ENCODE results near the gene NLRP3. TPM values are rescaled to one million over a fixed set of nuclear protein-coding genes. Genes with fewer than 3 reads are reported as not detected.
A peak's percentile ranks its signal among the peaks of the same experiment; 100 is the strongest.

Gene NLRP3
- total and polyA plus RNA-seq, 9 of the 15 experiments (the other 6 are each of a cell fraction or from before 2014, with no cell fraction given) = not detected

DNA sequence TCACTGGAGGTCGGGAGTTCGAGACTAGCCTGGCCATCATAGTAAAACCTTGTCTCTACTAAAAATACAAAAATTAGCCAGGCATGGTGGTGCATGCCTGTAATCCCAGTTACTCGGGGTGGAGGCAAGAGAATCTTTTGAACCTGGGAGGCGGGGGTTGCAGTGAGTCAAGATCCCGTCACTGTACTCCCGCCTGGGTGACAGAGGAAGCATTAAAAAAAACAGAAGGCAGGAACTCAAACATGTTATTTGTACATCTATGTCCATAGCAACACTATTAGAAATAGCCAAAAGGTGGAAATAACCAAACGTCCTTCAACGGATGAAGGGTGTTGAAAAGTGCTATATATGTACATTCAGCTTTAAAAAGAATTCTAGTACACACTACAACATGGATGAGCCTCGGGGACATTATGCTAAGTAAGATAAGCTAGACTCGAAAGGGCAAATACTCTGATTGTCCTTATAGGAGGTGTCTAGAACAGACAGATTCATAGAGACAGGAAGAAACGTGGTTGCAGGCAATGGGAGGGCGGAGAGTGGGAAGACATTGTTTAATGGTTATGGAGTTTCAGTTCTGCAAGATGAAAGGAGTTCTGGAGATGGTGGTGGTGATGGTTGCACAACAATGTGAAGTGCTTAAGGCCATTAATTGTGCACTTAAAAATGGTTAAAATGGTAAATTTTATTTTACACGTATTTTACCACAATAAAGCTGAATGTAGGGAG lies 19.2 kb downstream of the NLRP3 start (continued):
- TF ChIP-seq, protein P1, sequence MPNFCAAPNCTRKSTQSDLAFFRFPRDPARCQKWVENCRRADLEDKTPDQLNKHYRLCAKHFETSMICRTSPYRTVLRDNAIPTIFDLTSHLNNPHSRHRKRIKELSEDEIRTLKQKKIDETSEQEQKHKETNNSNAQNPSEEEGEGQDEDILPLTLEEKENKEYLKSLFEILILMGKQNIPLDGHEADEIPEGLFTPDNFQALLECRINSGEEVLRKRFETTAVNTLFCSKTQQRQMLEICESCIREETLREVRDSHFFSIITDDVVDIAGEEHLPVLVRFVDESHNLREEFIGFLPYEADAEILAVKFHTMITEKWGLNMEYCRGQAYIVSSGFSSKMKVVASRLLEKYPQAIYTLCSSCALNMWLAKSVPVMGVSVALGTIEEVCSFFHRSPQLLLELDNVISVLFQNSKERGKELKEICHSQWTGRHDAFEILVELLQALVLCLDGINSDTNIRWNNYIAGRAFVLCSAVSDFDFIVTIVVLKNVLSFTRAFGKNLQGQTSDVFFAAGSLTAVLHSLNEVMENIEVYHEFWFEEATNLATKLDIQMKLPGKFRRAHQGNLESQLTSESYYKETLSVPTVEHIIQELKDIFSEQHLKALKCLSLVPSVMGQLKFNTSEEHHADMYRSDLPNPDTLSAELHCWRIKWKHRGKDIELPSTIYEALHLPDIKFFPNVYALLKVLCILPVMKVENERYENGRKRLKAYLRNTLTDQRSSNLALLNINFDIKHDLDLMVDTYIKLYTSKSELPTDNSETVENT (CRISPR knock-in tag; IDR thresholded peaks at IDR 0.05) = no peak
- TF ChIP-seq ZNF41 (CRISPR knock-in tag; conservative IDR thresholded peaks at IDR 0.05) (no peak), POLR2G (IDR thresholded peaks at IDR 0.05; ENCODE audit: low read depth, low read length) (no peak), CHD2 (IDR thresholded peaks at IDR 0.05; ENCODE audit: low read depth, low read length) (no peak), POLR2AphosphoS5 (IDR thresholded peaks at IDR 0.05; ENCODE audit: control insufficient read depth, insufficient read depth, low read depth, low read length) (no peak)

- peak; percentile 24; the same call in 1 of the 3 replicates for ATAC-seq
- no peaks in the 10 kb centered on the region for H4K20me1 ChIP-seq (replicated peaks; ENCODE audit: control insufficient read depth, insufficient read depth, low read length)
- WGBS (ENCODE audit: insufficient coverage, low coverage, missing lambda C conversion rate) = 0% methylated on average over 3 of the region's 3 CpGs
- no peak overlapping the region for H2AFZ ChIP-seq (ENCODE audit: low read depth, low read length)
- H3K36me3 ChIP-seq (ENCODE audit: control insufficient read depth, insufficient read depth, low read length) = no peaks in the 10 kb centered on the region
- FAIRE-seq = no peak
- ChIA-PET CTCF (ENCODE audit: low intra/inter-chr PET ratio) (no interaction called here), POLR2A (interaction anchor here (0.7 kb wide), 2 partner anchors 8 to 10 kb away, joined by 3 read pairs; no protein-coding TSS in a partner anchor)
- H3K4me1 ChIP-seq (replicated peaks in 1 of 2; ENCODE audit: control insufficient read depth in 2 of 2, insufficient read depth in 2 of 2, low read length in 2 of 2) = no peaks in the 10 kb centered on the region
- no TSS peak for BruUV-seq (replicated peaks)
- H3K9ac ChIP-seq (ENCODE audit: insufficient read depth in 1 of 2, low read depth in 2 of 2, low read length in 2 of 2) = no peak overlapping the region
- H3K79me2 ChIP-seq (ENCODE audit: control insufficient read depth, insufficient read depth, low read length) = no peaks in the 10 kb centered on the region
- no peaks in the 10 kb centered on the region for H3K9me1 ChIP-seq (ENCODE audit: control insufficient read depth, insufficient read depth, low read length)
- H3K4me2 ChIP-seq (ENCODE audit: insufficient read depth, low read length) = no peak overlapping the region
- H3K4me3 ChIP-seq = no peak overlapping the region
- peaks cover 30 to 52% of the 10 kb centered on the region in 2 experiments for H3K27me3 ChIP-seq (ENCODE audit: control insufficient read depth in 2 of 2, insufficient read depth in 2 of 2, low read length in 2 of 2)
- no peak overlapping the region for H3K27ac ChIP-seq (ENCODE audit: extremely low read depth, low read depth, low read length)
- no peak for DNase-seq (ENCODE audit: extremely low read depth in 1 of 4, low spot score in 3 of 4)
- no peaks in the 10 kb centered on the region for H3K9me3 ChIP-seq (replicated peaks; ENCODE audit: control insufficient read depth, insufficient read depth, low read depth, low read length)
- in situ Hi-C loops (cut with MboI) (no loop called here), intact Hi-C loops (cut with micrococcal nuclease) (no loop called here)
- TF ChIP-seq CTCFL (IDR thresholded peaks at IDR 0.05; ENCODE audit: borderline replicate concordance, insufficient read depth, low read depth, low read length, poor library complexity, severe bottlenecking) (no peak), FOXJ2 (tag; IDR thresholded peaks at IDR 0.05) (no peak), CBX1 (IDR thresholded peaks at IDR 0.05; ENCODE audit: low read depth) (no peak), ZNF76 (CRISPR knock-in tag; IDR thresholded peaks at IDR 0.05; ENCODE audit: borderline replicate concordance) (no peak), CEBPG (CRISPR knock-in tag; IDR thresholded peaks at IDR 0.05) (no peak), CEBPG (tag; conservative IDR thresholded peaks at IDR 0.05 in 1 of 2, IDR thresholded peaks at IDR 0.05 in 1 of 2) (0 out of 4 replicates have a peak, but pooled peaks of 1 of the 2 experiments have one; percentile 16)
Observed at GRCh38 chr1:247435759-247436147, 19.8 kb downstream of the NLRP3 start.

Measured in K562 (cell line).